ENCODE results near the gene CLEC3B. TPM values are rescaled to one million over a fixed set of nuclear protein-coding genes. Genes with fewer than 3 reads are reported as not detected.
"Not testable (repeated sequence)": the region's sequence is repeated elsewhere in the genome, so short reads cannot be mapped to it uniquely, and the experiment has no call there.

Gene CLEC3B
- 10 to 100 TPM; 25.6 to 40.3 (median 29.5) TPM for polyA plus RNA-seq (ENCODE audit: insufficient read length in 4 of 4)

GRCh38 chr3:45026038-45026437 lies at the start of gene CLEC3B:
CLEC3B (plus strand) TSS chr3:45026303; CDS start chr3:45026363, 60 bp downstream.
- DNase-seq (ENCODE audit: low read depth in 4 of 4, low spot score in 3 of 4) = no peak

DNA sequence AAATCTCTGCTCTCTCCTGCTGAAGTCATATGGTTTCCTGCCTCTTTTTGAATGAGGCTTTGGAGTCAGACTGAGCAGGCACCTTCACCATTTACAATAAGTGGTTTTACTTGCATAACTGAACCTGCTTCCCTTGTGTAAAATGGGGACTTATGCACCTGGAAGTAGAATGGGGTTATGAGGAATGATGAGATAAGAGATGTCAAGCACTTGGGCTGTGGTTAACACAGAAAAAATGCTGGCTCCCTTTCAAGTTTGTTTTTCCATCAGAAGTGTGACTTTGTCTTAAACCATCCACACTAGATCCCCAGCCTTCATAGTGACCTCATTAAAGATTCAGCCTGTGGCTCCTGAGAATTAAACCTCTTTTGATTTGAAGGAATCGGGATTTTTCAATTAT lies 44.9 kb upstream of the CLEC3B start:
- no peak for DNase-seq (ENCODE audit: low read depth in 4 of 4, low spot score in 3 of 4)

GRCh38 chr3:44981751-44982150 lies 44.4 kb upstream of the CLEC3B start:
- no peak for DNase-seq (ENCODE audit: low read depth in 4 of 4, low spot score in 3 of 4)

DNA sequence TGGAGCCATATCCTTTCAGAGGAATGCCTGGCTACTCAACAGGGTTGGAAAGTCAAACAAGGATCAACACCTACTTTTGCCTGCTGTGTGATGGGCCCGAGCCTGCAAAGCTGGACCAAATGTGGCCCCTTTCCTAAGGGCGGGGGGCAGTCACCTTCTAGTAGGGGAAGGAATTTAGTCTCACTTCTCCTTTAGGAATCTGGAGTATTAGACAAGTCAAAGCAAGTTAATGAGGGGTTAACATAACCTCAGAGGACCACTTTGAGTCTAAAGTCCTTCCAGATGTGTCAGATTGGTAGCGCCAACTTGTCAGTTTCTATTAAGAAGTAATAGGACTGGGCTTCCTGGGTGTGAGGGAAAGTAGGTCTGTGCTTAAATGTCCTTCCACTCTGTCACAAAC lies 43.3 kb upstream of the CLEC3B start:
- no peak for DNase-seq (ENCODE audit: low read depth in 4 of 4, low spot score in 3 of 4)

GRCh38 chr3:44983484-44983941 lies 42.6 kb upstream of the CLEC3B start:
- DNase-seq (ENCODE audit: low read depth in 4 of 4, low spot score in 3 of 4) = no peak

GRCh38 chr3:44984335-44984734 lies 41.8 kb upstream of the CLEC3B start:
- DNase-seq (ENCODE audit: low read depth in 4 of 4, low spot score in 3 of 4) = no peak

- DNase-seq (ENCODE audit: low read depth in 4 of 4, low spot score in 3 of 4) = not testable (repeated sequence)
These were observed 39.8 kb upstream of the CLEC3B start for GRCh38 chr3:44986330-44986729.

DNA sequence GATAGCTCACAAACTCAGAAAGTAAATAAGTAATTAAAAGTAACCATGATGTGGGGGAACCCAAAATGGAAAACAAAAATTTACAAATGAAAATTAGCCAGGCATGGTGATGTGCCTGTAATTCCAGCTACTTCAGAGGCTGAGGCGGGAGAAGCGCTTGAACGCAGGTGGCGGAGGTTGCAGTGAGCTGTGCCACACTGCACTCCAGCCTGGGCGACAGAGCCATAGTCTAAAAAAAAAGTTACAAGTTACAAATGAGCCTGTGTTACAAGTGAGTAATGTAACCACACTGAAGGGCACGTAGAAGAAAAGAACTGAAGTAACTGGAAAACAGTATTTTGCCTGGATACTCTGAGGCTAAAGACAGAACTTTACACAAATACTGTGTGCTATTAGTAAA lies 38.8 kb upstream of the CLEC3B start:
- no peak for DNase-seq (ENCODE audit: low read depth in 4 of 4, low spot score in 3 of 4)

- DNase-seq (ENCODE audit: low read depth in 4 of 4, low spot score in 3 of 4) = no peak
These were observed 38.0 kb upstream of the CLEC3B start for GRCh38 chr3:44988073-44988472.

- DNase-seq (ENCODE audit: low read depth in 4 of 4, low spot score in 3 of 4) = no peak
These were observed 37.0 kb upstream of the CLEC3B start for GRCh38 chr3:44989141-44989540.

DNA sequence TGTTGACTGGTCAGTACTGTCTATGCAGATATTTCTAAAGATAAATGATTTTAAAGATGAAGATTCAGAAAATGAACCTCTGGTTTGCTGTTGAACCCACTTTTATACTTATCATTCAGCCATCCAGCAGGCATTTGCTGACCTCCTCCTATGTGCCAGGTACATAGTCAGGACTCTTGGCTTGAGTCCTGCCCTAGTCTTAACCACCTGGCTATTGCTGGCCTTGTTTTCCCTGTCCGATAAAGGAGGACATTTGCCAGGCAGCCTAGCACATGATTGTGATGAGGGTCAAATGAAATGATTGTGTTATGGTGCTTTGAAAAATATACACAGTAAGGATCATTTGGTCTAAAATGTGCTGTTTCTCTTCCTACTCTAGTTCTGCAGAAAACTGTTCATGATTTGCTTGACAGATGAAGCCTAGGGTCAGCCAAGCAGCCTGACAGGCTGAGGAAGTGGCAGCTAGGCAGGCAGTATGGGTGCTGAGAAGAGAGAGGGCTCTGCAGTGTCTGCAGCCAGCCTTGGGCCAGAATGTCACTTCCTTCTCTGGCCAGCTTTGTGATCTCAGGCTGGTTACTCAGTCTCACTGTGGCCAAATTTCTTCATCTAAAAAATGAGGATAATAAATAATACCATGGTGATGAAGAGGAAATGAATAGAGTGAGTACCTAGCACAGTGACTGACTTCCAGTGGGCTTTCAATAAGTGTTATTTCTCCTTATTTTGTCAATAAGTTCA lies 36.3 kb upstream of the CLEC3B start:
- no peak for DNase-seq (ENCODE audit: low read depth in 4 of 4, low spot score in 3 of 4)

DNA sequence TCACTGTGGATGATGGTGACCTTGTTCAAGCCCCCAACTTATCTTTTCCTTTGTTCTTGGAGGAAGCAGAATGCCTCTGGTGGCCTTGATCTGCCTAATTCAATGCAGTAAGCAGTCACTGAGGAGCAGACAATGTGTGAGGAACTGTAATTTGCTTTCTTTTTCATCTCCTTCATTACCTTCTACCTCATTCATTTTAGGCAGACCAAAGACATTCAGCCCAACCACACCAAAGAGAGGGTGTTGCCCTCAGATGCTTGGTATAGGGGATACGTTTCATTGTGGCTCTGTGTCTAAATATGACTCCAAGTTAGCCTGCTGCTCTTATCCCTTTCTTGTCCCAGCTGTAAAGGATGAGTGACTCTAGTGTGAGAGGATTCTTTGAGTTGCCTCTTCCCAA lies 34.8 kb upstream of the CLEC3B start:
- DNase-seq (ENCODE audit: low read depth in 4 of 4, low spot score in 3 of 4) = no peak

- no peak for DNase-seq (ENCODE audit: low read depth in 4 of 4, low spot score in 3 of 4)
These were observed 33.3 kb upstream of the CLEC3B start for GRCh38 chr3:44992555-44993470.

DNA sequence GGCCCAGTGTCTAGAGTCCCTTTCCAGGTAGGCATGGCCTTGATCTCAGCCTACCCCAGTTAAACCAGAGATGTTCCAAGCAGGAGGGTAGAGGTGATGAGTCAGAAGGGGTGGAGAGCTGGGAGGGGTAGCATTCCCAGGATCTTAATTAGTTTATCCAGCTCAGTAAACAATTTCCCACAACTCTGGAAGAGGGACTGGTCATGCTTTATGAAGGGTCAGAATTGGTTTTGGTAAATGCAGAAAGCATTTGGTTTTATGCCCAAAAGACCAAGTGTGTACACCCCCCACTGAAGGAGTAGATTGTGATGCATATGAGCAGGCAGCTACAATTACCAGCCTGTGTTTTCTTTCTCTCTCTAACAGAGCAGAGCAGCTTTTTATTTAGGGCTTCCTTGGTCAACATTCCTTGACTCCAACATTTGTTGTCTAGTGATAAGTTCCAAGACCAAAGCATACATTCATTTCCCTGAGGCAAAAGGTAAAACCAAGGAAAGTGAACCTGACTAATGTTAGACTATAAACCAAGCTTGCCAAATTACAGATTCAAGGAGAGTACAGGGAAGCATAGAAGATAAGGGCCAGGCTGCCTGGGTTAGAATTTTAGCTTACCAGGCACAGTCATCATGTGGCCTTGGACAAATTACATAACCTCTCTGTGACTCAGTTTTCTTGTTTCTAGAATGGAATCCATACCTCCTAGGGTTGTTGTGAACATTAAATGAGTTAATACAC lies 32.5 kb upstream of the CLEC3B start:
- DNase-seq (ENCODE audit: low read depth in 4 of 4, low spot score in 3 of 4) = no peak

DNA sequence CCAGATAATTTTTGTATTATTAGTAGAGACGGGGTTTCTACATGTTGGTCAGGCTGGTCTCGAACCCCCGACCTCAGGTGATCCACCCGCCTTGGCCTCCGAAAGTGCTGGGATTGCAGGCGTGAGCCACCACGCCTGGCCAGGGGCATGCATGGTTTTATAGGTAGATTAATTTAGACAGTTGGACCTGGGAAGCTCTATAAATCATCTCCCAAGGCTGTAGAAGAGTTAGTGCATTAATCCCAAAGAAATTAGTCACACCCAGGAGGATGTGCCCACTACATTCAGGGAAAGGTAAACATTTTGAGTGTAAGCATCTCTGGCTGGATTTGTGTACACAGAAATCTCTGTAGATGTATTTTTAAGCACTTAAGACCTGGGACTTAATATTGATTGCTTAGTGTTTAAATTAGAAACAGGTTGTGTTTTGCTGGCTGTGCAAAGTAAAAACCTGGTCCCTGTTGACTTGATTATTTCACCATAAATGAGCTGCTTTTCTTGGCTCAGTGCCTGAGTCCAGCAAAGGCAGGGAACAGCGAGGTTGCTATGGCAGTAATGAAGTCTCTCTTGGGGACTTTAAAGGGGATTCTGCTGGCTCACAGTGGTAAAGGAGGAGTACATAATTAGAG lies 30.8 kb upstream of the CLEC3B start:
- DNase-seq (ENCODE audit: low read depth in 4 of 4, low spot score in 3 of 4) = no peak

GRCh38 chr3:44996556-44996969 lies 29.5 kb upstream of the CLEC3B start:
- DNase-seq (ENCODE audit: low read depth in 4 of 4, low spot score in 3 of 4) = no peak

- no peak for DNase-seq (ENCODE audit: low read depth in 4 of 4, low spot score in 3 of 4)
These were observed 26.3 kb upstream of the CLEC3B start for GRCh38 chr3:44999782-45000181.

- DNase-seq (ENCODE audit: low read depth in 4 of 4, low spot score in 3 of 4) = no peak
These were observed 25.3 kb upstream of the CLEC3B start for GRCh38 chr3:45000823-45001222.

DNA sequence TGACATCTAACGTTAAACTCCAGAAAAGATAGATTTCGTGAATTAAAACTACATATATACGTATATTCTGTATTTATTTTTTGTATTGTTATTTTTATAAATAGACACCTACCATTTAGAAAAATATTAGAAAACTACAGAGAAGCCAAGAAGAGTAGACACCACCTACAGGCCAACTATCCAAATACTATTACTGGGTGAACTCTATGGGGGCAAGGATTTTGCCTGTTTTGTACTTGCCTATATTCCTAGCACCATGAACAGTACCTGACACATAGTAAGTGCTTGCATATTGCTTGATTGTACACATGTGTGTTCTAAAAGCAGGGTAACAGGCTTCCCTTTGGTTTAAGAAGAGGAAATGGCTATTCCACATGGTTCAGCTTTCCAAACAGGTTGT lies 24.4 kb upstream of the CLEC3B start:
- no peak for DNase-seq (ENCODE audit: low read depth in 4 of 4, low spot score in 3 of 4)

DNA sequence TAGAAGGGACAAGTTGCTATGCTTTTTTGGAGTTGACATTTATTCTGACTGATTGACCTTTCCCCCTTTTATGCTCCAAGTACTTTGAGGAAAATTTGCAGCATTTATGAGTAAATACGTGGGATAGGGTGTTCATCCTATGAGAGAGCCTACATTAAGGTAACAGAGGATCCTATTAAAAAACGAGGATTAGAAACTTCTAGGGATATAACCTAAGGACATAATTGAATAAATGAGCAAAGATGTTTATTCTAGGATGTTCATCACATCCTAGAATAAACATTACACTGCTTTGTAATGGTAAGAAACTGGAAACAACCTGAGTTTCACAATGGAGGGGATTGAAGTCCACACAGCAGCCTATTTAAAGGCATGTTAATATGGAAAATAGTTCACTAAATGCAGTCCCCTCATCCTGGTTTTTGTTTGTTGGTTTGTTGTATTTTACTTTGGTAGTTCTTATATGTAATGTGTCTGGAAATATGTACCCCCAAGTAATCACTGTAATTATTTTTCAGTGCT lies 23.9 kb upstream of the CLEC3B start:
- no peak for DNase-seq (ENCODE audit: low read depth in 4 of 4, low spot score in 3 of 4)
